Activated T-helper 2 cell treated with anti-CD3 and anti-CD28 coated beads, Interferon-gamma antibody, Interleukin-2, Interleukin-4, amounts not matched to agents 10 μg/mL and 5 μg/mL and 100 μg/mL, durations not matched to agents 14 hours and 24 hours and 36 hours (primary cell): ENCODE data around the gene SETX. TPM values are rescaled to one million over a fixed set of nuclear protein-coding genes. Genes with fewer than 3 reads are reported as not detected.

ENCODE experiments used
- DNase-seq: peaks from one replicate; pipeline ENCODE4 v3.0.0; 2021; ENCODE audit warnings: low spot score
- H3K27ac Mint-ChIP-seq: one replicate; pipeline ENCODE4 v1.8.0; 2021; ENCODE audit warnings: mixed read lengths
- H3K27me3 Mint-ChIP-seq: one replicate; pipeline ENCODE4 v1.8.0; 2021; ENCODE audit warnings: low read depth, mixed read lengths
- H3K36me3 Mint-ChIP-seq: one replicate; pipeline ENCODE4 v1.8.0; 2021; ENCODE audit warnings: low read depth, mixed read lengths
- H3K4me1 Mint-ChIP-seq: one replicate; pipeline ENCODE4 v1.8.0; 2021; ENCODE audit warnings: low read depth, mixed read lengths
- H3K4me3 Mint-ChIP-seq: one replicate; pipeline ENCODE4 v1.8.0; 2021; ENCODE audit warnings: low read depth, mild to moderate bottlenecking, moderate library complexity, mixed read lengths
- H3K9me3 Mint-ChIP-seq: one replicate; pipeline ENCODE4 v1.8.0; 2021; ENCODE audit warnings: mixed read lengths
- intact Hi-C: fragments of 100-400 bp; cut with micrococcal nuclease; formaldehyde crosslinking; loops from one replicate; pipeline ENCODE4 v1.15.1; 2023
- total RNA-seq: library from RNA; stranded (reverse); gene quantifications from 2 replicates; pipeline ENCODE4 v1.2.3, GENCODE V29; 2022

The SETX gene
- total RNA-seq, 1 donor from 2014 or later = 49.8 TPM

DNA sequence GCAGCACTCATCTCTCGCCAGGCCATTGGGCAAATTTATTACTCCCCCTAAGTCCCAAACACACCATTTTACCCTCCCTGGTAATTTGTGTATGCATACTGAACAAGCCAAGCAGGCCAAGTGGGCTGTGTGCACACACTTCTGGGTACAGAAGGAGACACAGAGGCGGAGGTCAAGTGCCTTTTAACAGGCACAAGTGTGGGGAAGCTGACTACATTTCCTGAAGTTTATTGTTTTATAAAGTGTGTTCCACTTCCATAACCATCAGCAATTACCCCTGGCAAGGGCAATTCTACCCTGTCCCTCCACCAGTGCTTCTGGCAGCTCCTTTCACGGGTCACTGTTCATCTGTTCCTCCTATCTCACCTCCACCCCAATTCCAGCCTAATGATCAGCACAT is 93.9 kb downstream of the SETX start:
- Mint-ChIP-seq H3K9me3 (no peaks in the 10 kb centered on the region), H3K27me3 (no peaks in the 10 kb centered on the region), H3K27ac (no peak overlapping the region), H3K4me3 (no peak overlapping the region), H3K36me3 (peaks cover 33% of the 10 kb centered on the region), H3K4me1 (peaks cover 8% of the 10 kb centered on the region)
- intact Hi-C loops = no loop called here
- no peak for DNase-seq

DNA sequence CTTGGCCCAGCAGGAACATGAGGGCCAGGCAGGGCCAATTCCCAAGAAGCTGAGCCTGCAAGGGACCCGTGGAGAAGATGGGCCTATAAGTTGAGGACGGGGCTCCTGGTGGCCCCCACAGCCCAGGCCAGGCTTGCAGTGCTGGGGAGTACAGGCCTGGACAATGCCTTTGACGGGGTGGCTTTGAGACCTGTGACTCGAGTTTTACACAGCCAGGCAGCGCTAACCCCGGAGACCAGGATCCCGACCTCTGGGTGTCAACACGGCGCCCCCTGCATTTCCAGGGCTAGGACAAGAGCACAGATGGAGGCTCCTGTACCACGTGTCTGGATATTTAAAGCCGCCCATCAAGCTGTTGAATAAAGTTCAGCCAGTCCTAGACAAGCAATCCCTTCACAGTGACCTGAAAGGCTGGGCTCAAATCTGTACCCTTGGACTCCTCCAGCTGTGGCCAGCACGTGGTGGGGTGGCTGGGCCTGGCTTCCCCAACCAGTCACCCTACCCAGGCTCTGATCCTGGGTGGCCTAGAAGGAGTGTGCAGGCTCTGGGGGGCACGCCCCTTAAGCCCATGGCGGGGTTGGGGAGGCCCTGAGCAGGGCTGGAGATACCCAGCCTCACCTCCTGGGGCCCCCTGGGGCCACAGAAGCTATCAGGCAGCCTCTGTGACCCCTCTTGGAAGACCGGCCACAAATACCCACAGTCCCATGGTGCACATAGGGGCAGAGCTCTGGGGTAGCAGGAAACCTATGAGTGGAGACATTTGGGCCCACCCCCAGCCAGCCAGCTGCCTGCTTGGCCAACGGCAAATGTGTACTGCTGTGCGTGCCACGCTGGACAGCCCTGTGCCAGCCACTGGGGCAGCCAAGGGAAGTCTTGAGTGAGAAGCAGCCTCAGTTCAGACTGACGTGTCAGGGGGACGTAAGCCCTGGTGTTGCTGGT is 104.2 kb downstream of the SETX start:
- Mint-ChIP-seq H3K4me1 (no peaks in the 10 kb centered on the region), H3K36me3 (no peaks in the 10 kb centered on the region), H3K9me3 (no peaks in the 10 kb centered on the region), H3K4me3 (no peak overlapping the region), H3K27me3 (peaks cover 11% of the 10 kb centered on the region), H3K27ac (no peak overlapping the region)
- intact Hi-C loops = loop anchor here (5.0 kb wide), 1 partner anchor 488 kb away; no protein-coding TSS in a partner anchor
- DNase-seq = no peak

DNA sequence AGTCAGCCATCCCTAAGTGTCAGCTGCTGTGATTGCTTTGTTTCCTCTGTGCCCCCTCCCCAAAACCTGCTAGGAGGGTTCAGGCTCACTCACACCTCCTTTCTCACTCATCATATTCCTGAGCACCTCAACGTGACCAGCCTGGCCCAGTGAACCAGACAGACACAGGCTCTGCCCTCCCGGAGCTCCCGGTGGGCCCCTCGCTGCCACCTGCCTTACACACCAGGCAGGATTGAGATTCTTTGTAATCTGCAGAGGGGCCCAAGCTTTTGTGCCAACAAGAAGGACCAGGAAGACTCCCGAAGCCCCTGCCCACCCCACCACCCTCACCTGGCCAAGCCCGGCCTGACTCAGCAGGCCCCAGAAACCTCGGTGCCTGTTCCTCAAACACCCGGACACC is 105.1 kb downstream of the SETX start:
- intact Hi-C loops = loop anchor here (5.0 to 10.0 kb wide), 2 partner anchors 415 to 487 kb away; no protein-coding TSS in a partner anchor
- no peak overlapping the region for H3K4me3 Mint-ChIP-seq
- H3K36me3 Mint-ChIP-seq = no peaks in the 10 kb centered on the region
- H3K27ac Mint-ChIP-seq = no peak overlapping the region
- peaks cover 14% of the 10 kb centered on the region for H3K27me3 Mint-ChIP-seq
- H3K4me1 Mint-ChIP-seq = no peaks in the 10 kb centered on the region
- DNase-seq = no peak
- H3K9me3 Mint-ChIP-seq = no peaks in the 10 kb centered on the region

DNA sequence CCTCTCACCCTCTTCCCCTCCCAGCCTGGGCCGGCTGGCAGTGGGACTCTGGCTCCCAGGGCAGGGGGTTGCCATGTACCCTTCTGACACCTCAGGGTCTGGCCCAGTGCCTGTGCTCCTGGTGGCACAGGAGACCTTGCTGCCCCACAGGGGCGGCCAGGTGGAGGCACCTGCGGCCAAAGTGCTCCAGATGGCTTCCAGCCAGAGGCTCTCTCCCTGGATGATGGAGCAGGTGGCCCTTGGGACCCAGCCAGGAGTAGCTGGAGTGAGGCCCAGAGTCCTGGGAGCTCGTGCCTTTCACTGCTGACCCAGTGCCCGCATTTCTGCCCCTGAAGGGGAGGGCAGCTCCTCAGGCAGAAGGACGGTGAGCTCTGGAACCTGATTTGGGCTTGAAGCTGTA is 105.7 kb downstream of the SETX start:
- Mint-ChIP-seq H3K27me3 (peaks cover 19% of the 10 kb centered on the region), H3K36me3 (no peaks in the 10 kb centered on the region), H3K27ac (no peak overlapping the region), H3K4me3 (no peak overlapping the region), H3K4me1 (no peaks in the 10 kb centered on the region), H3K9me3 (no peaks in the 10 kb centered on the region)
- intact Hi-C loops = loop anchor here (10.0 kb wide), 1 partner anchor 414 kb away; no protein-coding TSS in a partner anchor
- DNase-seq = no peak

DNA sequence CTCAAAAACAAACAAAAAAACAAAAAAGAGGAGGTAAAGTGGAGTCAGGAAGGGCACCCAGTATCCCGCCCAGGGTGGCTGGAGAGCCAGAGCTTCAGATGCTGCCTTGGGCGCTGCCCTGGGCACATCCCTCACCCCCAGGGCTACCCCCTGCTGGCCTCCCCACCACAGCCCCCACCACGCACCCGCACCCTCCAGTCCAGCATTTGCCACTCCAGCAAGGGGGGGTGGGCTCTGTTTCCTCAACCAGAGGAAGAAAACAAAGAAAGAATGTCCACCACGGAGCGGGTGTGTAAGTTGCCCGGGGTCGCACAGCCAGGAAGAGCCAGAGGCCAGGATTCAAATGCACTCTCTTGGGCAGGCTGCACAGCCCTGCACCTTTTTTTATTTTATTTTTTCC is 106.8 kb downstream of the SETX start:
- H3K4me3 Mint-ChIP-seq = no peak overlapping the region
- peaks cover 26% of the 10 kb centered on the region for H3K27me3 Mint-ChIP-seq
- H3K9me3 Mint-ChIP-seq = no peaks in the 10 kb centered on the region
- no peaks in the 10 kb centered on the region for H3K36me3 Mint-ChIP-seq
- intact Hi-C loops = loop anchor here (10.0 kb wide), 1 partner anchor 413 kb away; no protein-coding TSS in a partner anchor
- DNase-seq = no peak
- H3K4me1 Mint-ChIP-seq = no peaks in the 10 kb centered on the region
- no peak overlapping the region for H3K27ac Mint-ChIP-seq

DNA sequence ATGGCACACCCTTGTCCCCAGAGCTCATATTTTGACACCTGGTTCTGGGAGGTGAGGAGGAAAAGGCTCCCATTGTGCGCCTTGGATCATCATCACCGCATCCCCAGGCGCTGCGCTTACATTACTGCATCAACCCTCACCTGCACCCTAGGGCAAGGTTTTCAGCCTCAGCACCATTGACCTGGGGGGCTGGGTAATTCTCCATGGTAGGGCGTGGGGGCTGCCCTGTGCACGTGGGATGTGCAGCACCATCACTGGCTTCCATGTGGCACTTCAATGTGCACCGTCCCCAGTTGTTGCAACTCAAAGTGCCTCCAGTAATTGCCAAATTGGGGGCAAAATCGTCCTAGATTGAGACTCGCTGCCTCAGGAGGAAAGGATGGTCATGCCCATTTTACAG is 109.3 kb downstream of the SETX start:
- Mint-ChIP-seq H3K27me3 (peaks cover 31% of the 10 kb centered on the region), H3K4me1 (peaks cover 6% of the 10 kb centered on the region), H3K9me3 (no peaks in the 10 kb centered on the region), H3K4me3 (no peak overlapping the region), H3K36me3 (no peaks in the 10 kb centered on the region), H3K27ac (no peak overlapping the region)
- intact Hi-C loops = loop anchor here (10.0 kb wide), 1 partner anchor 411 kb away; no protein-coding TSS in a partner anchor
- DNase-seq = no peak

DNA sequence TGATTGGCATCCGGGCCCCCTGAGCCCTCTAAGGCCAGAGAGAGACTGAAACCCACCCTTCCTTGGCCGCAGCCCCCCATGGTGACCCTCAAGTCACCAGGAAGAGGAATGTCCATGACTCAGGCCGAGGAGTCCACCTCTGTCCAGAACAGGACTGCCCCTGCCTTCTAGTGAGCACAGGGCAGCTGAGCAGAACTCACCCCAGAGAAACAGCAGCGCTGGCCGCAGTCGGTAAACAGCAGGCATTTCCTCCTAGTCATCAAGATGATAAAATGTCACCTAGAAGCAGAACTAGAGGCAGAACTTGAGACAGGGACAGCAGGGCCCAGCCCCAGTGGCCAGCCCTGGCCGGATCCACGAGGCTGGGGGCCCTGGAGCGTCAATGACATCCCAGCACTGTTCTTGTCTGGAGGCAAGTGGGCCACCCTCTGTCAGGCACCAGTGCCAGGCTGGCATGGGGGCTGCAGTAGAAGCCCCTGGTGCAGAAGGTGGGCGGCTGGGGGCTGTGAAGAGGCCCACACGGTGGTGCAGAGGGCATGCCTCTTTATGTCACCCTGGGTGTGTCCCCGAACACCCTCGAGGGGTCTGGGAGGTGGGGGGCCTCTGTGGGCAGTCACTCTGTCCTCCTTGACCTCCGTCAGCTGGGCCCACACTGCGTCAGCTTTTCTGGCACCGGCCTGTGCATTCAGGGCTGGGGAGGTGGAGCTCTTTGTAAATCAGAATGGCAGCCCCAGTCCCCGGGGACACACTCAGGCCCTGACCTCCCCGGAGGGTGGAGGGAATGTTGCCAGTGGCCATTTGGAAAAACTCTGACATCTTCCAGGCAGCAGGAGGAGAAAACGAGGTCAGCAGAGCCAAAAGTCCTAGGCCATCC is 110.0 kb downstream of the SETX start:
- Mint-ChIP-seq H3K9me3 (no peaks in the 10 kb centered on the region), H3K4me1 (peaks cover 6% of the 10 kb centered on the region), H3K27ac (no peak overlapping the region), H3K27me3 (peaks cover 31% of the 10 kb centered on the region), H3K4me3 (no peak overlapping the region), H3K36me3 (no peaks in the 10 kb centered on the region)
- intact Hi-C loops = loop anchor here (10.0 kb wide), 1 partner anchor 410 kb away; no protein-coding TSS in a partner anchor
- no peak for DNase-seq

DNA sequence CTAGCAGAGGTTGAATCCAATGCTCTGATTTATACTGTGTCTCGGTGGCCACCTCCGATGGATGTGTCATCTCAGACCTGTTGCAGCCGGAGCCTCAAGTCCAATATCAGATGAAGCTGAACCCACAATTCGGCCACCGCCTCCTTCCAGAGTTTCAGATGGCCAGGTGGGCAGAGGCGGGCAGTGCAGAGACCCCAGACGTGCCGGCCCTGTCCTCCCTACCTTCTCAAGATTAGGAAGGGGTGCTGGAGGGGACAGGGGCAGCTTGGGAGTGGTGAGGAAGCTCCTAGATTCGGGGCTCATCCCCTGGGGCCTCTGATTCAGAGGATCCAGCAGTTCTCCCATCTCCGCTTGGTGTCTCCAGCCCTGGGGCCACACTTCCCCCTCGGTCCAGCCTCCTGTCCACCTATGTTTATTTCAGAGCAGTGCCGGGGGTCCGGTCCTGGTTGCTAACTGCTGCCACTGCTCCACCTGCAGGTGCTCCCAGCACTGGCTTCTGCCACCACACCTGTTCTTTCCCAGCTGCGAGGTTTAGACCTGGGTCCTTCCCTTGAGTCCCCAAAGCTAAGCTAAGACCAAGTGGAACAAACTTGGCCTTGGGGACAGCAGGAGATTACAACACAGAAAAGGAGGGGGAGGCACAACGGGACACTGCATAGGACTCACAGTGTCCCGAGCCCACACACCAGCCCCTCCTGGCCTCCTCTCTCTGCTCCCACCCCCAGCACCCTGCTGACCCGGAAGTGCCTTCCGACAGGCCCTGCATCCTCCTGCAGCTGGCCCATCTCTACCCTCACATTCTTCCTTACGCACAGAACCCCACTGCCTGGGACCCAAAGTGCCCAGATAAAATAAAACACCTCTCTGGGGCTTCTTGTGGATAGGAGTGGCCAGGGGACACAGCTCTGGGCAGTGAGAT is 111.4 kb downstream of the SETX start:
- no peak overlapping the region for H3K27ac Mint-ChIP-seq

DNA sequence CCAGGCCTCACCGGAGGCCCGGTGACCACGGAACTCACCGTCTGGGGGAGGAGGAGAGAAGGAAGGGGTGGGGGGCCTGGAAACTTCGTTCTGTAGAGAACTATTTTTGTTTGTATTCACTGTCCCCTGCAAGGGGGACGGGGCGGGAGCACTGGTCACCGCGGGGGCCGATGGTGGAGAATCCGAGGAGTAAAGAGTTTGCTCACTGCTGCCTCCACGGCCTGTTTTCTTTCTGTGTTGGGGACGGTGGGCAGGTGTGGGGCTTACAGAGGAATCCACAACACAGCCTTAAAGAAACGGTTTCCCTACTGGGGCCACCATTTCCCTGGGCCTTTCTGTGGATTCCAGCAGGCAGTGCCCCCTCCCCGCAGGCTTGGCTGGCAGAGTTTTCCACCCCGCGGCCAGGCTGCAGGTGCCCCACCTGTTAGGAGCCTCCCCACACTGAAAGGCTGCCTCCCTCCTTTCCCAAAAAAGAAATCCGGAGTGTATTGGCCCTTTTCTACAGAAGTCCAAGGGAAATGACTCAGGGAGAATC is 112.1 kb downstream of the SETX start:
- Mint-ChIP-seq H3K27ac (peak overlapping the region; percentile 15), H3K9me3 (no peaks in the 10 kb centered on the region), H3K36me3 (no peaks in the 10 kb centered on the region), H3K4me1 (peaks cover 6% of the 10 kb centered on the region), H3K4me3 (peak overlapping the region; percentile 93), H3K27me3 (peaks cover 37% of the 10 kb centered on the region)
- intact Hi-C loops = loop anchor here (10.0 kb wide), 1 partner anchor 408 kb away; no protein-coding TSS in a partner anchor
- no peak for DNase-seq

More for the DNA sequence above, 111.4 kb downstream of the SETX start:
- Mint-ChIP-seq H3K36me3 (no peaks in the 10 kb centered on the region), H3K4me3 (peak overlapping the region; percentile 93), H3K4me1 (peaks cover 6% of the 10 kb centered on the region), H3K9me3 (no peaks in the 10 kb centered on the region), H3K27me3 (peaks cover 37% of the 10 kb centered on the region)
- intact Hi-C loops = loop anchor here (10.0 kb wide), 1 partner anchor 409 kb away; no protein-coding TSS in a partner anchor
- no peak for DNase-seq

DNA sequence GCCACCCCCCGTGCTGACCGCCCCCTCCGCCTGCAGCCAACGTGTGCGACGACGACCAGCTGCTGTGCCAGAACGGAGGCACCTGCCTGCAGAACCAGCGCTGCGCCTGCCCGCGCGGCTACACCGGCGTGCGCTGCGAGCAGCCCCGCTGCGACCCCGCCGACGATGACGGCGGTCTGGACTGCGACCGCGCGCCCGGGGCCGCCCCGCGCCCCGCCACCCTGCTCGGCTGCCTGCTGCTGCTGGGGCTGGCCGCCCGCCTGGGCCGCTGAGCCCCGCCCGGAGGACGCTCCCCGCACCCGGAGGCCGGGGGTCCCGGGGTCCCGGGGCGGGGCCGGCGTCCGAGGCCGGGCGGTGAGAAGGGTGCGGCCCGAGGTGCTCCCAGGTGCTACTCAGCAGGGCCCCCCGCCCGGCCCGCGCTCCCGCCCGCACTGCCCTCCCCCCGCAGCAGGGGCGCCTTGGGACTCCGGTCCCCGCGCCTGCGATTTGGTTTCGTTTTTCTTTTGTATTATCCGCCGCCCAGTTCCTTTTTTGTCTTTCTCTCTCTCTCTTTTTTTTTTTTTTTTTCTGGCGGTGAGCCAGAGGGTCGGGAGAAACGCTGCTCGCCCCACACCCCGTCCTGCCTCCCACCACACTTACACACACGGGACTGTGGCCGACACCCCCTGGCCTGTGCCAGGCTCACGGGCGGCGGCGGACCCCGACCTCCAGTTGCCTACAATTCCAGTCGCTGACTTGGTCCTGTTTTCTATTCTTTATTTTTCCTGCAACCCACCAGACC is 112.8 kb downstream of the SETX start:
- Mint-ChIP-seq H3K4me1 (peaks cover 6% of the 10 kb centered on the region), H3K27ac (peak overlapping the region; percentile 15), H3K36me3 (no peaks in the 10 kb centered on the region), H3K9me3 (no peaks in the 10 kb centered on the region), H3K27me3 (peaks cover 36% of the 10 kb centered on the region), H3K4me3 (peak overlapping the region; percentile 93)
- peak; percentile 50 for DNase-seq
- intact Hi-C loops = loop anchor here (10.0 kb wide), 1 partner anchor 407 kb away; no protein-coding TSS in a partner anchor

DNA sequence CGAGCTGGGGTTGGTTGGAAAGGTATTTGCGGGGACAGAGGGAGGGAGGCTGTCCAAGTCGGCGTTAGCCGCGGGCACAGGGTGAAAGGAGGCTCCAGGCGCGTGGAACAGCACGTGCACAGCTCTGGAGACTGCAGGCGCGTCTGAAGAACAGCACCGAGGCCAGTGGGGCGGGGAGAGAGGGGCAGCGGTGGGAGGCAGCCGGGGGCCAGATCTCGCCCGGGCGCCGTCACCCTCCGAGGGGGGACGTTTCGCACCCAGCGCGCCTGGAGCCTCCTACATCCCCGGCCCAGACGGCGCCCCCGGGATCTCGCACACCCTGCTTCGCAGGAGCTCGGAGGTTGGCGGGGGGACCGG is 113.3 kb downstream of the SETX start:
- H3K9me3 Mint-ChIP-seq = no peaks in the 10 kb centered on the region
- peak overlapping the region; percentile 92 for H3K4me3 Mint-ChIP-seq
- peaks cover 34% of the 10 kb centered on the region for H3K27me3 Mint-ChIP-seq
- intact Hi-C loops = loop anchor here (10.0 kb wide), 1 partner anchor 407 kb away; no protein-coding TSS in a partner anchor
- DNase-seq = no peak
- H3K27ac Mint-ChIP-seq = peak overlapping the region; percentile 75
- peaks cover 6% of the 10 kb centered on the region for H3K4me1 Mint-ChIP-seq
- H3K36me3 Mint-ChIP-seq = no peaks in the 10 kb centered on the region
